ENCODE measurements around the gene TRIM28. TPM values are rescaled to one million over a fixed set of nuclear protein-coding genes. Genes with fewer than 3 reads are reported as not detected.
A peak's percentile ranks its signal among the peaks of the same experiment; 100 is the strongest.
"Not testable (repeated sequence)": the region's sequence is repeated elsewhere in the genome, so short reads cannot be mapped to it uniquely, and the experiment has no call there.

Gene TRIM28
- 100 to 1,000 TPM; 154 to 206 (median 156) TPM for polyA plus RNA-seq

GRCh38 chr19:58543826-58544590 lies at the start of gene TRIM28:
TSS of gene TRIM28 (plus strand) at chr19:58544064. CDS start at chr19:58544758, 694 bp downstream.
- H3K27ac ChIP-seq (ENCODE audit: low read depth, low read length) = peak within 1 kb of the TSS; percentile 96
- 0% methylated on average over 65 to 73 of the region's 73 CpGs for WGBS, 3 donors

- WGBS, 3 donors = 85 to 88% (median 87%) methylated on average over 8 of the region's 8 CpGs
- no peak overlapping the region for H3K27ac ChIP-seq (ENCODE audit: low read depth, low read length)
Observed at GRCh38 chr19:58497634-58498170, 46.2 kb upstream of the TRIM28 start.

- 53 to 66% (median 57%) methylated on average over 21 to 22 of the region's 22 CpGs for WGBS, 3 donors
Observed at GRCh38 chr19:58498316-58499020, 45.4 kb upstream of the TRIM28 start.

GRCh38 chr19:58499021-58499927 lies 44.6 kb upstream of the TRIM28 start:
- 1 to 2% (median 2%) methylated on average over 56 to 60 of the region's 60 CpGs for WGBS, 3 donors
- H3K27ac ChIP-seq (ENCODE audit: low read depth, low read length) = peak overlapping the region; percentile 7

More at GRCh38 chr19:58498316-58499020, 45.4 kb upstream of the TRIM28 start:
- H3K27ac ChIP-seq (ENCODE audit: low read depth, low read length) = no peak overlapping the region

- no peak overlapping the region for H3K27ac ChIP-seq (ENCODE audit: low read depth, low read length)
- WGBS, 3 donors = 92 to 95% (median 95%) methylated on average over 14 of the region's 14 CpGs
Observed at GRCh38 chr19:58500242-58500641, 43.6 kb upstream of the TRIM28 start.

GRCh38 chr19:58507602-58508223 lies 36.2 kb upstream of the TRIM28 start:
- 78 to 84% (median 81%) methylated on average over 7 of the region's 8 CpGs for whole genome bisulfite sequencing, 3 donors
- H3K27ac ChIP-seq (ENCODE audit: low read depth, low read length) = not testable (repeated sequence)

GRCh38 chr19:58509731-58510083 lies 34.2 kb upstream of the TRIM28 start:
- no peak overlapping the region for H3K27ac ChIP-seq (ENCODE audit: low read depth, low read length)
- WGBS, 3 donors = 85 to 89% (median 86%) methylated on average over 11 of the region's 11 CpGs

- 79 to 87% (median 82%) methylated on average over 8 of the region's 8 CpGs for WGBS, 3 donors
- H3K27ac ChIP-seq (ENCODE audit: low read depth, low read length) = no peak overlapping the region
Observed at GRCh38 chr19:58510084-58510862, 33.6 kb upstream of the TRIM28 start.

- no peak within 1 kb of the TSS for H3K27ac ChIP-seq (ENCODE audit: low read depth, low read length)
- WGBS, 3 donors = 76 to 90% (median 90%) methylated on average over 25 of the region's 25 CpGs
Observed at GRCh38 chr19:58511353-58512208, 32.3 kb upstream of the TRIM28 start, which contains the start of gene SLC27A5. TSS of gene SLC27A5 (minus strand) at chr19:58511992. CDS start at chr19:58511955, 37 bp downstream.

- H3K27ac ChIP-seq (ENCODE audit: low read depth, low read length) = no peak overlapping the region
- 79 to 87% (median 84%) methylated on average over 10 of the region's 10 CpGs for WGBS, 3 donors
Observed at GRCh38 chr19:58513213-58513693, 30.6 kb upstream of the TRIM28 start.

- WGBS, 3 donors = 5 to 18% (median 13%) methylated on average over 52 to 66 of the region's 66 CpGs
- no peak overlapping the region for H3K27ac ChIP-seq (ENCODE audit: low read depth, low read length)
Observed at GRCh38 chr19:58513694-58514563, 29.9 kb upstream of the TRIM28 start.

GRCh38 chr19:58514564-58515022 lies 29.3 kb upstream of the TRIM28 start:
- H3K27ac ChIP-seq (ENCODE audit: low read depth, low read length) = no peak overlapping the region
- 47 to 73% (median 68%) methylated on average over 3 of the region's 3 CpGs for whole genome bisulfite sequencing, 3 donors

GRCh38 chr19:58515259-58515658 lies 28.6 kb upstream of the TRIM28 start:
- no peak overlapping the region for H3K27ac ChIP-seq (ENCODE audit: low read depth, low read length)
- 77 to 97% (median 92%) methylated on average over 2 of the region's 2 CpGs for WGBS, 3 donors

- WGBS, 3 donors = 84 to 89% (median 84%) methylated on average over 25 of the region's 25 CpGs
Observed at GRCh38 chr19:58516246-58516836, 27.5 kb upstream of the TRIM28 start.

More at GRCh38 chr19:58516246-58516836, 27.5 kb upstream of the TRIM28 start:
- no peak overlapping the region for H3K27ac ChIP-seq (ENCODE audit: low read depth, low read length)
